Liver (tissue), 9 donors: Measurements from ENCODE around the gene ZNF316. TPM values are rescaled to one million over a fixed set of nuclear protein-coding genes. Genes with fewer than 3 reads are reported as not detected.

Source experiments
- DNase-seq: peaks from one replicate; pipeline ENCODE4 v3.0.0-alpha.2; 2017; ENCODE audit warnings: low spot score
- H3K27ac ChIP-seq, 2 donors: one replicate each; pipeline ENCODE4 v1.7.0; 2013; ENCODE audit warnings: inconsistent platforms in 2 of 2, low read length in 2 of 2, control low read depth in 1 of 2, low read depth in 1 of 2, mild to moderate bottlenecking in 1 of 2
- H3K27me3 ChIP-seq, 4 donors: one replicate each; pipeline versions ENCODE4 v1.6.1 to v1.7.0; 2013; ENCODE audit warnings: low read length in 3 of 4, inconsistent platforms in 1 of 4, mild to moderate bottlenecking in 1 of 4, moderate library complexity in 1 of 4; ENCODE audit not compliant: control insufficient read depth in 4 of 4, insufficient read depth in 4 of 4
- H3K36me3 ChIP-seq, 4 donors: one replicate each; pipeline versions ENCODE4 v1.6.1 to v1.7.0; 2013; ENCODE audit warnings: low read length in 3 of 4, mild to moderate bottlenecking in 3 of 4, low read depth in 1 of 4, moderate library complexity in 1 of 4; ENCODE audit not compliant: control insufficient read depth in 4 of 4, insufficient read depth in 3 of 4
- H3K4me1 ChIP-seq, 4 donors: one replicate each; pipeline versions ENCODE4 v1.6.1 to v1.7.0; 2013; ENCODE audit warnings: low read length in 3 of 4, mild to moderate bottlenecking in 3 of 4, moderate library complexity in 1 of 4; ENCODE audit not compliant: control insufficient read depth in 4 of 4, insufficient read depth in 4 of 4
- H3K4me3 ChIP-seq, 3 donors: one replicate each; pipeline versions ENCODE4 v1.6.1 to v1.7.0; 2013; ENCODE audit warnings: low read length in 3 of 3, control low read depth in 1 of 3, low read depth in 1 of 3, mild to moderate bottlenecking in 1 of 3
- H3K9ac ChIP-seq, 2 donors: one replicate each; pipeline ENCODE4 v1.7.0; 2013; ENCODE audit warnings: low read length in 2 of 2, mild to moderate bottlenecking in 2 of 2, moderate library complexity in 2 of 2, control low read depth in 1 of 2, low read depth in 1 of 2
- H3K9me3 ChIP-seq, 4 donors: one replicate each; pipeline versions ENCODE4 v1.6.1 to v1.7.0; 2013; ENCODE audit warnings: low read length in 3 of 4; ENCODE audit not compliant: control insufficient read depth in 4 of 4
- EGR1 ChIP-seq, 2 donors: IDR thresholded peaks; 2 replicates each; pipeline ENCODE4 v1.6.1; 2016 to 2018; ENCODE audit warnings: antibody characterized with exemption in 2 of 2, low read depth in 2 of 2
- FOXA1 ChIP-seq: IDR thresholded peaks from 2 replicates; pipeline ENCODE4 v1.6.1; 2016; ENCODE audit warnings: antibody characterized with exemption
- FOXA2 ChIP-seq: IDR thresholded peaks from 2 replicates; pipeline ENCODE4 v1.6.1; 2016; ENCODE audit warnings: antibody characterized with exemption
- GABPA ChIP-seq, 2 donors: IDR thresholded peaks in 1 of 2; conservative IDR thresholded peaks in 1 of 2; 2 replicates each; pipeline ENCODE4 v1.6.1; 2016; ENCODE audit warnings: antibody characterized with exemption in 2 of 2, mild to moderate bottlenecking in 1 of 2, moderate library complexity in 1 of 2
- HNF4A ChIP-seq, 2 donors: conservative IDR thresholded peaks; 2 replicates each; pipeline ENCODE4 v1.6.1; 2016; ENCODE audit warnings: antibody characterized with exemption in 2 of 2, mild to moderate bottlenecking in 2 of 2
- HNF4G ChIP-seq: IDR thresholded peaks from 2 replicates; pipeline ENCODE4 v1.6.1; 2016; ENCODE audit warnings: antibody characterized with exemption
- MAX ChIP-seq: IDR thresholded peaks from 2 replicates; pipeline ENCODE4 v1.6.1; 2016; ENCODE audit warnings: antibody characterized with exemption
- NR2F2 ChIP-seq: IDR thresholded peaks from 2 replicates; pipeline ENCODE4 v1.6.1; 2016; ENCODE audit warnings: antibody characterized with exemption
- RAD21 ChIP-seq, 2 donors: IDR thresholded peaks; 2 replicates each; pipeline ENCODE4 v1.6.1; 2016; ENCODE audit warnings: antibody characterized with exemption in 2 of 2, mild to moderate bottlenecking in 2 of 2
- RXRA ChIP-seq, 2 donors: IDR thresholded peaks; 2 replicates each; pipeline ENCODE4 v1.6.1; 2017 to 2018; ENCODE audit warnings: antibody characterized with exemption in 2 of 2, mild to moderate bottlenecking in 1 of 2
- SP1 ChIP-seq: IDR thresholded peaks from 2 replicates; pipeline ENCODE4 v1.6.1; 2018; ENCODE audit warnings: antibody characterized with exemption, mild to moderate bottlenecking
- TAF1 ChIP-seq: conservative IDR thresholded peaks from 2 replicates; pipeline ENCODE4 v1.6.1; 2016; ENCODE audit warnings: antibody characterized with exemption, mild to moderate bottlenecking
- YY1 ChIP-seq: IDR thresholded peaks from 2 replicates; pipeline ENCODE4 v1.6.1; 2016; ENCODE audit warnings: antibody characterized with exemption, mild to moderate bottlenecking
- WGBS: extraction: QIAGEN DNeasy Blood & Tissue Kit; methylation state at CpG from one replicate; pipeline ENCODE4 v1.1.7; 2013; 5-methylcytosine and 5-hydroxymethylcytosine counted together
- polyA plus RNA-seq, 2 donors: library from polyadenylated mRNA; stranded (reverse) in 1 of 2; unstranded in 1 of 2; fragments of 200-250 nt in 1 of 2; fragments of >200 nt in 1 of 2; fragmentation: Nextera tagmentation in 1 of 2; extraction: Ambion mirVana in 1 of 2; gene quantifications; one replicate each; pipeline versions ENCODE4 v1.2.1 to v1.2.3, GENCODE V29; 2013 to 2015
- total RNA-seq, 2 donors: library from RNA; depleted of rRNA; stranded (reverse); fragments of >200 nt; gene quantifications; one replicate each; pipeline ENCODE4 v1.2.3, GENCODE V29; 2014
- TF ChIP-seq, protein P1 (sequence below): IDR thresholded peaks from 2 replicates; pipeline ENCODE4 v1.6.1; 2016; ENCODE audit warnings: antibody characterized with exemption
- TF ChIP-seq, protein P2 (sequence below): IDR thresholded peaks from 2 replicates; pipeline ENCODE4 v1.6.1; 2016; ENCODE audit warnings: antibody characterized with exemption, mild to moderate bottlenecking
- donor health status: healthy.
- donor health status: healthy.
- donor health status: healthy.
- donor health status: healthy.
- donor health status: healthy.

ZNF316 gene
- total and polyA plus RNA-seq, 4 donors = 0.35 to 14.3 (median 7.2) TPM

- no peak for TF ChIP-seq RAD21 (IDR thresholded peaks at IDR 0.05)
- TF ChIP-seq YY1 = no peak
- TF ChIP-seq, protein P1, sequence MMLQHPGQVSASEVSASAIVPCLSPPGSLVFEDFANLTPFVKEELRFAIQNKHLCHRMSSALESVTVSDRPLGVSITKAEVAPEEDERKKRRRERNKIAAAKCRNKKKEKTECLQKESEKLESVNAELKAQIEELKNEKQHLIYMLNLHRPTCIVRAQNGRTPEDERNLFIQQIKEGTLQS = no peak
- TF ChIP-seq FOXA2 = no peak
- no peak for TF ChIP-seq MAX
- H3K27ac ChIP-seq = no peak overlapping the region
- WGBS = 93% methylated on average over 6 of the region's 6 CpGs
- H3K4me1 ChIP-seq = no peaks in the 10 kb centered on the region
- H3K27me3 ChIP-seq = no peaks in the 10 kb centered on the region
- DNase-seq = no peak
- H3K9me3 ChIP-seq = no peaks in the 10 kb centered on the region
- H3K4me3 ChIP-seq = no peak overlapping the region
- H3K36me3 ChIP-seq = no peaks in the 10 kb centered on the region
- no peak overlapping the region for H3K9ac ChIP-seq
These were observed 9.1 kb upstream of the ZNF316 start for GRCh38 chr7:6628045-6628444.

GRCh38 chr7:6630007-6630849 lies 6.9 kb upstream of the ZNF316 start:
- H3K27me3 ChIP-seq = no peaks in the 10 kb centered on the region
- no peak for TF ChIP-seq HNF4G
- TF ChIP-seq TAF1 = no peak
- TF ChIP-seq RAD21 (IDR thresholded peaks at IDR 0.05) = no peak
- TF ChIP-seq EGR1 (IDR thresholded peaks at IDR 0.05; ENCODE audit: low read depth in 2 of 2) = no peak
- no peak for TF ChIP-seq HNF4A (conservative IDR thresholded peaks at IDR 0.05)
- TF ChIP-seq RXRA (IDR thresholded peaks at IDR 0.05) = no peak
- no peak for TF ChIP-seq FOXA2
- TF ChIP-seq, protein P1 = no peak
- no peak for TF ChIP-seq SP1
- TF ChIP-seq NR2F2 = no peak
- TF ChIP-seq GABPA (IDR thresholded peaks at IDR 0.05 in 1 of 2, conservative IDR thresholded peaks at IDR 0.05 in 1 of 2) = no peak
- no peak for TF ChIP-seq YY1
- no peak for TF ChIP-seq MAX
- no peak for TF ChIP-seq FOXA1
- H3K4me1 ChIP-seq = no peaks in the 10 kb centered on the region
- H3K4me3 ChIP-seq = no peak overlapping the region
- no peak overlapping the region for H3K9ac ChIP-seq
- H3K36me3 ChIP-seq = no peaks in the 10 kb centered on the region
- no peak for DNase-seq
- WGBS = 69% methylated on average over 11 of the region's 11 CpGs
- H3K27ac ChIP-seq = no peak overlapping the region
- H3K9me3 ChIP-seq = no peaks in the 10 kb centered on the region

DNA sequence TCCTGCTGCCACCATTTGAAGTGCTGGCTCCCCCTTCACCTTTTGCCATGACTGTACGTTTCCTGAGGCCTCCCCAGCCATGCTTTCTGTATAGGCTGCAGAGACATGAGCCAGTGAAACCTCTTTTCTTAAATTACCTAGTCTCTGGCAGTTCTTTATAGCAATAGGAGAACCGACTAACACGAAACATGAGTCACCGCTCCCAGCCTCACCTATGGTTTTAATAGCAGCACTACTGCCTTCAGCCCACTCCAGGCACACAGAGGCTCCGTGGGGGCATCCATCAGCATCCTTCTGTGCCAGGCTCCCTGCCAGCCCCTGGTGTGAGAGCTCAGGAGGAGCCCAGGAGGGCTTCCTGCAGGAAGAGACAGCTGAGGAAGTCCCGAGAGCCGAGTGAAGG lies 5.5 kb upstream of the ZNF316 start:
- Histone ChIP-seq H3K36me3 (no peaks in the 10 kb centered on the region), H3K9me3 (no peaks in the 10 kb centered on the region), H3K27ac (no peak overlapping the region), H3K4me3 (no peak overlapping the region), H3K27me3 (no peaks in the 10 kb centered on the region), H3K9ac (no peak overlapping the region), H3K4me1 (peaks cover 0 to 4% (median 3%) of the 10 kb centered on the region in 4 donors)
- WGBS = 80% methylated on average over 7 of the region's 7 CpGs
- TF ChIP-seq SP1 (no peak), RXRA (IDR thresholded peaks at IDR 0.05) (no peak), NR2F2 (no peak), FOXA2 (no peak), HNF4G (no peak), GABPA (IDR thresholded peaks at IDR 0.05 in 1 of 2, conservative IDR thresholded peaks at IDR 0.05 in 1 of 2) (no peak), TAF1 (no peak), HNF4A (conservative IDR thresholded peaks at IDR 0.05) (no peak), FOXA1 (no peak)
- TF ChIP-seq, protein P1 = no peak
- TF ChIP-seq, protein P2, sequence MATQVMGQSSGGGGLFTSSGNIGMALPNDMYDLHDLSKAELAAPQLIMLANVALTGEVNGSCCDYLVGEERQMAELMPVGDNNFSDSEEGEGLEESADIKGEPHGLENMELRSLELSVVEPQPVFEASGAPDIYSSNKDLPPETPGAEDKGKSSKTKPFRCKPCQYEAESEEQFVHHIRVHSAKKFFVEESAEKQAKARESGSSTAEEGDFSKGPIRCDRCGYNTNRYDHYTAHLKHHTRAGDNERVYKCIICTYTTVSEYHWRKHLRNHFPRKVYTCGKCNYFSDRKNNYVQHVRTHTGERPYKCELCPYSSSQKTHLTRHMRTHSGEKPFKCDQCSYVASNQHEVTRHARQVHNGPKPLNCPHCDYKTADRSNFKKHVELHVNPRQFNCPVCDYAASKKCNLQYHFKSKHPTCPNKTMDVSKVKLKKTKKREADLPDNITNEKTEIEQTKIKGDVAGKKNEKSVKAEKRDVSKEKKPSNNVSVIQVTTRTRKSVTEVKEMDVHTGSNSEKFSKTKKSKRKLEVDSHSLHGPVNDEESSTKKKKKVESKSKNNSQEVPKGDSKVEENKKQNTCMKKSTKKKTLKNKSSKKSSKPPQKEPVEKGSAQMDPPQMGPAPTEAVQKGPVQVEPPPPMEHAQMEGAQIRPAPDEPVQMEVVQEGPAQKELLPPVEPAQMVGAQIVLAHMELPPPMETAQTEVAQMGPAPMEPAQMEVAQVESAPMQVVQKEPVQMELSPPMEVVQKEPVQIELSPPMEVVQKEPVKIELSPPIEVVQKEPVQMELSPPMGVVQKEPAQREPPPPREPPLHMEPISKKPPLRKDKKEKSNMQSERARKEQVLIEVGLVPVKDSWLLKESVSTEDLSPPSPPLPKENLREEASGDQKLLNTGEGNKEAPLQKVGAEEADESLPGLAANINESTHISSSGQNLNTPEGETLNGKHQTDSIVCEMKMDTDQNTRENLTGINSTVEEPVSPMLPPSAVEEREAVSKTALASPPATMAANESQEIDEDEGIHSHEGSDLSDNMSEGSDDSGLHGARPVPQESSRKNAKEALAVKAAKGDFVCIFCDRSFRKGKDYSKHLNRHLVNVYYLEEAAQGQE = no peak
- no peak for DNase-seq
